BJ (cell line): ENCODE results near the gene SOS1. TPM values are rescaled to one million over a fixed set of nuclear protein-coding genes. Genes with fewer than 3 reads are reported as not detected.

ENCODE experiments used
- CTCF ChIA-PET: fragments of 350-600 bp; formaldehyde crosslinking; extraction: SDS; loops from one replicate; lab custom pipeline; 2021; ENCODE audit warnings: antibody characterized with exemption, inconsistent platforms; lab: Yijun Ruan, JAX
- POLR2A ChIA-PET: fragments of 300-600 bp; sonication (Branson Sonifier 250); formaldehyde crosslinking; extraction: SDS; loops from one replicate; lab custom pipeline; 2021; ENCODE audit warnings: antibody characterized with exemption; lab: Charles Lee
- DNase-seq: peaks from one replicate; pipeline ENCODE4 v3.0.0-alpha.2; 2011; ENCODE audit warnings: low read depth
- H3K27me3 ChIP-seq: 2 replicates; pipeline ENCODE4 v1.6.0; 2011; ENCODE audit warnings: low read length; ENCODE audit not compliant: control insufficient read depth, insufficient read depth
- H3K36me3 ChIP-seq: 2 replicates; pipeline ENCODE4 v1.5.1; 2011; ENCODE audit warnings: low read length; ENCODE audit not compliant: control insufficient read depth, insufficient read depth
- H3K4me3 ChIP-seq: 2 replicates; pipeline ENCODE4 v1.5.1; 2011; ENCODE audit warnings: low read depth, mild to moderate bottlenecking, control low read depth, low read length
- polyA plus RNA-seq: library from polyadenylated mRNA; depleted of rRNA; stranded (reverse); fragments of >200 nt; gene quantifications from 2 replicates; pipeline ENCODE4 v1.2.3, GENCODE V29; 2011
- TF ChIP-seq, protein P1 (sequence below): IDR thresholded peaks from 2 replicates; pipeline ENCODE4 v1.5.1; 2011; ENCODE audit warnings: low read depth, mild to moderate bottlenecking, control low read depth, inconsistent platforms, low read length, moderate library complexity; ENCODE audit not compliant: insufficient read depth

Gene SOS1
- polyA plus RNA-seq, 1 experiment: 12.9 TPM

GRCh38 chr2:38978296-38978903 lies 142.5 kb downstream of the SOS1 start:
- POLR2A ChIA-PET: no interaction called here
- CTCF ChIA-PET: interaction anchor here (0.6 kb wide), 1 partner anchor 9 kb away, joined by 3 read pairs; no protein-coding TSS in a partner anchor
- H3K4me3 ChIP-seq: no peak overlapping the region

GRCh38 chr2:38977047-38977446 lies 143.8 kb downstream of the SOS1 start:
- ChIA-PET POLR2A (no interaction called here), CTCF (no interaction called here)
- TF ChIP-seq, protein P1, sequence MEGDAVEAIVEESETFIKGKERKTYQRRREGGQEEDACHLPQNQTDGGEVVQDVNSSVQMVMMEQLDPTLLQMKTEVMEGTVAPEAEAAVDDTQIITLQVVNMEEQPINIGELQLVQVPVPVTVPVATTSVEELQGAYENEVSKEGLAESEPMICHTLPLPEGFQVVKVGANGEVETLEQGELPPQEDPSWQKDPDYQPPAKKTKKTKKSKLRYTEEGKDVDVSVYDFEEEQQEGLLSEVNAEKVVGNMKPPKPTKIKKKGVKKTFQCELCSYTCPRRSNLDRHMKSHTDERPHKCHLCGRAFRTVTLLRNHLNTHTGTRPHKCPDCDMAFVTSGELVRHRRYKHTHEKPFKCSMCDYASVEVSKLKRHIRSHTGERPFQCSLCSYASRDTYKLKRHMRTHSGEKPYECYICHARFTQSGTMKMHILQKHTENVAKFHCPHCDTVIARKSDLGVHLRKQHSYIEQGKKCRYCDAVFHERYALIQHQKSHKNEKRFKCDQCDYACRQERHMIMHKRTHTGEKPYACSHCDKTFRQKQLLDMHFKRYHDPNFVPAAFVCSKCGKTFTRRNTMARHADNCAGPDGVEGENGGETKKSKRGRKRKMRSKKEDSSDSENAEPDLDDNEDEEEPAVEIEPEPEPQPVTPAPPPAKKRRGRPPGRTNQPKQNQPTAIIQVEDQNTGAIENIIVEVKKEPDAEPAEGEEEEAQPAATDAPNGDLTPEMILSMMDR: no peak
- no peak for DNase-seq
- H3K36me3 ChIP-seq: no peaks in the 10 kb centered on the region
- H3K4me3 ChIP-seq: no peak overlapping the region
- no peaks in the 10 kb centered on the region for H3K27me3 ChIP-seq

More at GRCh38 chr2:38978296-38978903, 142.5 kb downstream of the SOS1 start:
- no peaks in the 10 kb centered on the region for H3K36me3 ChIP-seq
- DNase-seq: no peak
- TF ChIP-seq, protein P1: no peak
- no peaks in the 10 kb centered on the region for H3K27me3 ChIP-seq

DNA sequence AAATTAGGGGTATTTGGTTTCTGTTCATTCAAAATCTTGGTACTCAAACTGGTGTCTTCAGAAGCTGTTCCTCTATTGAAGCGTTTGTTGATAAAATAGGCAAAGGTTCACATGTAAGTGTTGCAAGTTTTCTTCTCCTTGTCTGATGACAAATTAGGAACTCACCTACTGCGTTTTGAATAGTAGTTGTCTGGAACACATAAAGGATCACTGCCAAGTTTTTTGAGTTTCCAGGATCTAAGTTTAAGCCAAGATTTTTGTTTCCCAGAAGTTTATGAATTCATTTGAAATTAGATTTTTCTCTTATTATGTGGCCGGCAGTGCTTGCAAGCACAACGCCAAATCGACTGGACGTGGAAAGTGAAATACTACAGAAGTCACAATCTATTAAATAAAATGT lies 145.8 kb downstream of the SOS1 start:
- CTCF ChIA-PET: interaction anchor here (1.2 to 2.3 kb wide), 2 partner anchors 14 to 28 kb away, joined by 3 to 5 read pairs; no protein-coding TSS in a partner anchor
- POLR2A ChIA-PET: no interaction called here
- no peaks in the 10 kb centered on the region for H3K36me3 ChIP-seq
- H3K4me3 ChIP-seq: no peak overlapping the region
- TF ChIP-seq, protein P1: no peak
- DNase-seq: no peak
- no peaks in the 10 kb centered on the region for H3K27me3 ChIP-seq

DNA sequence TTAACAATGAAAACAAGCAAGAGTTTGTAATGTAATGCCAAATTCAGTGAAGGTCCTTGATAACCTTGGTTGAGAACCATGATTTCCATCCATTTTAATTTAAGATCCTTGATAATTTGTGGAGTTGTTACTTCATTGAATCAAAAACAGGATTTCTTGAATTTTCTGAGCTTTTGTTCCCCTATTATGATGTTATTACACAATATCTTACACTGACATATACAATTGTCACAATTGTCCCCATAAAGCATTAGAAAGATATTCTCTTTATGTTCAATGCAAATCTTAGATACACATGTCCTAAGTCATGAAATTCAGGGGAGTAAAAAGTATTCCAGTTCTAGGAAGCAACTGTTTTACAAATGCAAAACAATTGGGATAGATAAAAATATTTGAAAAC lies 147.6 kb downstream of the SOS1 start:
- ChIA-PET POLR2A (no interaction called here), CTCF (interaction anchor here (2.3 kb wide), 1 partner anchor 13 kb away, joined by 5 read pairs; no protein-coding TSS in a partner anchor)
- no peak overlapping the region for H3K4me3 ChIP-seq
- no peaks in the 10 kb centered on the region for H3K36me3 ChIP-seq
- TF ChIP-seq, protein P1: no peak
- H3K27me3 ChIP-seq: no peaks in the 10 kb centered on the region
- no peak for DNase-seq

DNA sequence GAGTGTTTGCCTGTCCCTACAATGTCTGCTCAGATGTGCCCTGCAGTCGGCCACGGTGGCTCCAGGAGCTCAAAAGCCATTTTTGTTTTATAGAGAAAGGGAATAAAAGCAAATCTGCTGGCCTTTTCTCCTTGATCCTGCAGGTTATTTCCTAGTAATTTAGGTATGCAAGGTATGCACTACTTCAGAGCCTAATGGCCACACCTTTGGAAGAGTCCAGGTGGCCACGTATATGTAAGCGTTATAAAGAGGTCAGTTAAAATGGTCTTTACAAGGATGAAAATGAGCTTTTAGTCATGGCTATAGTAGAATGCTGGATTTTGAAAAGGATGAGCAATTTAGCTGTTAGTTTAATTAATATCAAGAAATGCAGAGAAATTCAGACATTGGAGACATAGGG lies 149.5 kb downstream of the SOS1 start:
- CTCF ChIA-PET: interaction anchor here (0.9 to 2.4 kb wide), 2 partner anchors 24 to 258 kb away, joined by 5 to 8 read pairs; no protein-coding TSS in a partner anchor
- TF ChIP-seq, protein P1: no peak
- no peaks in the 10 kb centered on the region for H3K27me3 ChIP-seq
- no peaks in the 10 kb centered on the region for H3K36me3 ChIP-seq
- no peak overlapping the region for H3K4me3 ChIP-seq
- no peak for DNase-seq
- POLR2A ChIA-PET: no interaction called here
